ENCODE measurements around the gene NHLH2. TPM values are rescaled to one million over a fixed set of nuclear protein-coding genes. Genes with fewer than 3 reads are reported as not detected.

NHLH2 gene
- total RNA-seq, result not detected in 3 replicates
- long read RNA-seq, result 0 reads

- TF ChIP-seq CTCF (IDR thresholded peaks at IDR 0.05), result no peak
- Mint-ChIP-seq H3K27me3 (ENCODE audit: low read depth) (peaks cover 70% of the 10 kb centered on the region), H3K4me3 (ENCODE audit: unreplicated experiment) (no peak within 1 kb of the TSS), H3K36me3 (ENCODE audit: low read depth) (peaks cover 3% of the 10 kb centered on the region), H3K9me3 (ENCODE audit: low read depth) (peaks cover 2% of the 10 kb centered on the region), H3K4me1 (ENCODE audit: low read depth) (peaks cover 4% of the 10 kb centered on the region), H3K27ac (ENCODE audit: unreplicated experiment) (no peak within 1 kb of the TSS)
- DNase-seq (ENCODE audit: low spot score), result no peak
Observed at GRCh38 chr1:115840605-115841460, at the start of gene NHLH2. Gene NHLH2 (minus strand): TSS chr1:115841126. CDS start chr1:115838372, 2,754 bp downstream.

GRCh38 chr1:115890580-115890979 is 49.7 kb upstream of the NHLH2 start:
- no peaks in the 10 kb centered on the region for H3K4me1 Mint-ChIP-seq (ENCODE audit: low read depth)
- H3K27me3 Mint-ChIP-seq (ENCODE audit: low read depth), result peaks cover 10% of the 10 kb centered on the region
- TF ChIP-seq CTCF (IDR thresholded peaks at IDR 0.05), result no peak

GRCh38 chr1:115888976-115889375 is 48.0 kb upstream of the NHLH2 start:
- no peak for DNase-seq (ENCODE audit: low spot score)
- no peaks in the 10 kb centered on the region for H3K4me1 Mint-ChIP-seq (ENCODE audit: low read depth)
- H3K27me3 Mint-ChIP-seq (ENCODE audit: low read depth), result peaks cover 13% of the 10 kb centered on the region

More at GRCh38 chr1:115890580-115890979, 49.7 kb upstream of the NHLH2 start:
- no peak overlapping the region for H3K27ac Mint-ChIP-seq (ENCODE audit: unreplicated experiment)
- no peak overlapping the region for H3K4me3 Mint-ChIP-seq (ENCODE audit: unreplicated experiment)
- no peaks in the 10 kb centered on the region for H3K9me3 Mint-ChIP-seq (ENCODE audit: low read depth)
- H3K36me3 Mint-ChIP-seq (ENCODE audit: low read depth), result no peaks in the 10 kb centered on the region
- DNase-seq (ENCODE audit: low spot score), result no peak

GRCh38 chr1:115882913-115883902 is 42.3 kb upstream of the NHLH2 start:
- Mint-ChIP-seq H3K4me1 (ENCODE audit: low read depth) (no peaks in the 10 kb centered on the region), H3K27me3 (ENCODE audit: low read depth) (peaks cover 19% of the 10 kb centered on the region), H3K9me3 (ENCODE audit: low read depth) (no peaks in the 10 kb centered on the region), H3K36me3 (ENCODE audit: low read depth) (no peaks in the 10 kb centered on the region), H3K27ac (ENCODE audit: unreplicated experiment) (no peak overlapping the region), H3K4me3 (ENCODE audit: unreplicated experiment) (no peak overlapping the region)
- TF ChIP-seq CTCF (IDR thresholded peaks at IDR 0.05), result no peak
- DNase-seq (ENCODE audit: low spot score), result no peak

More at GRCh38 chr1:115888976-115889375, 48.0 kb upstream of the NHLH2 start:
- Mint-ChIP-seq H3K36me3 (ENCODE audit: low read depth) (no peaks in the 10 kb centered on the region), H3K27ac (ENCODE audit: unreplicated experiment) (no peak overlapping the region), H3K9me3 (ENCODE audit: low read depth) (no peaks in the 10 kb centered on the region), H3K4me3 (ENCODE audit: unreplicated experiment) (no peak overlapping the region)
- no peak for TF ChIP-seq CTCF (IDR thresholded peaks at IDR 0.05)
